HepG2 (cell line): ENCODE results near the gene NME4.
"Not testable (repeated sequence)": the region's sequence is repeated elsewhere in the genome, so short reads cannot be mapped to it uniquely, and the experiment has no call there.

Source experiments
- EZH2 ChIP-seq: conservative IDR thresholded peaks from 2 replicates; pipeline ENCODE4 v1.6.1; 2012; ENCODE audit warnings: mild to moderate bottlenecking, low read depth, low read length, moderate library complexity
- FOSL2 ChIP-seq: sonication (generic); formaldehyde crosslinking; IDR thresholded peaks from 2 replicates; pipeline ENCODE4 v1.4.0; 2020; ENCODE audit warnings: missing genetic modification reagents
- JUND ChIP-seq: sonication (generic); formaldehyde crosslinking; IDR thresholded peaks from 2 replicates; pipeline ENCODE4 v1.8.0; 2022; ENCODE audit warnings: mild to moderate bottlenecking, missing genetic modification reagents
- MYNN ChIP-seq: sonication (generic); formaldehyde crosslinking; IDR thresholded peaks from 2 replicates; pipeline ENCODE4 v1.4.0; 2020; ENCODE audit warnings: mild to moderate bottlenecking, low read depth, missing genetic modification reagents
- ZNF136 ChIP-seq: sonication (generic); formaldehyde crosslinking; IDR thresholded peaks from 2 replicates; pipeline ENCODE4 v1.8.1; 2022; ENCODE audit warnings: low read depth, mild to moderate bottlenecking, moderate library complexity, missing genetic modification reagents
- ZNF160 ChIP-seq: sonication (generic); formaldehyde crosslinking; IDR thresholded peaks from 2 replicates; pipeline ENCODE4 v1.8.0; 2022; ENCODE audit warnings: mild to moderate bottlenecking, inconsistent platforms, missing genetic modification reagents
- ZNF784 ChIP-seq: sonication (generic); formaldehyde crosslinking; IDR thresholded peaks from 2 replicates; pipeline ENCODE4 v1.5.1; 2020; ENCODE audit warnings: missing genetic modification reagents, mild to moderate bottlenecking, borderline replicate concordance

GRCh38 chr16:378113-378820 is 18.7 kb upstream of the NME4 start:
- TF ChIP-seq MYNN (CRISPR knock-in tag); EZH2; ZNF136 (CRISPR knock-in tag); ZNF160 (CRISPR knock-in tag); FOSL2; ZNF784 (CRISPR knock-in tag); JUND (CRISPR knock-in tag): not testable (repeated sequence)
